Adrenal gland (tissue), 5 donors: ENCODE results near the gene FGF19.

ENCODE experiments used
- CTCF ChIP-seq, 6 experiments: fragments of 450-650 bp in 4 of 6; fragments of 200-600 bp in 2 of 6; sonication (generic) in 1 of 6; IDR thresholded peaks; 1 replicate in 5 of 6; 2 replicates in 1 of 6; pipeline versions ENCODE4 v1.5.1 to v1.8.0; 2016 to 2021; ENCODE audit warnings: antibody characterized with exemption in 6 of 6, mild to moderate bottlenecking in 2 of 6, moderate library complexity in 1 of 6
- POLR2A ChIP-seq, 2 donors: fragments of 450-650 bp; IDR thresholded peaks; one replicate each; pipeline ENCODE4 v1.6.1; 2017; ENCODE audit warnings: antibody characterized with exemption in 2 of 2, mild to moderate bottlenecking in 2 of 2, moderate library complexity in 1 of 2
- donor health status: DM: no; HTN: no; CAD: no.

GRCh38 chr11:69656536-69657455, 47.0 kb downstream of the FGF19 start:
- TF ChIP-seq POLR2A (IDR thresholded peaks at IDR 0.05), result no peak
- no peak for TF ChIP-seq CTCF (IDR thresholded peaks at IDR 0.05)
